ENCODE measurements around the gene TBPL2. TPM values are rescaled to one million over a fixed set of nuclear protein-coding genes. Genes with fewer than 3 reads are reported as not detected.

The TBPL2 gene
- total RNA-seq, 2 experiments from 2014 or later, result not detected

DNA sequence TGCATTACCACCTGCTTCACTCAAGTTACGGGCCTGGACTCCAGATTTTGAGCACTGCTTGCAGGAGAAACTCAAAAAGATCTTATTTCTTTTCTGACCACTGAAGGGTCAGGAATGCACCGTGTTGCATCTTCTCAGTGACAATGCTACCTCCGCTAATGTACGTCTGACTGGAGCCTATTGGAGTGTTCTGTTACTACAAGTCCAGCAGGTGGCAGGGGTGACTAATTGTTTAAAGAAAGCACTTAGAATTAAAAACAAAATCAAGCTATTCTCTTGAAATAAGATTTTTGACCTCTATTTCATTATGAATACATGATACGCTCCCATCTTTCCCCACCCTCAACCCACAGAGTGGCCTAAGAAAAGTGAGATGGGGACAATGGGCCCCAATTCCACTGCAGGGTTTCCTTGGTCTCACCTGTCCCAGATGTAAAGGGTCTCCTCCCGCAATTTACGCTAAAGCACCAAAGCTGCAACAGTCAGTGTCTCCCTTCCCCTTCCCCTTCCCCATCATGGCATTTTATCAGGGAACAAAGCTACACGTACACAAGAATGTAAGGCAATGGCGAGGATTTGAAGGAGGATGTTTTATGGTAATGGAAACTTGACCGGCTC, 2.2 kb downstream of the TBPL2 start:
- no peaks in the 10 kb centered on the region for H3K27me3 Mint-ChIP-seq
- DNase-seq, result peak; percentile 39
- no peaks in the 10 kb centered on the region for H3K36me3 Mint-ChIP-seq (ENCODE audit: low read depth)
- H3K9me3 Mint-ChIP-seq (ENCODE audit: low read depth), result no peaks in the 10 kb centered on the region
- ChIA-PET POLR2A (no interaction called here), CTCF (interaction anchor here (0.6 to 2.4 kb wide), 9 partner anchors 9 to 1037 kb away, joined by 3 to 11 read pairs (median 5); no protein-coding TSS in a partner anchor)
- intact Hi-C loops (cut with DNase I, micrococcal nuclease), result loop anchor here in 1 of 2 experiments (2.0 kb wide), 1 partner anchor 1037 kb away; no protein-coding TSS in a partner anchor
- H3K4me1 Mint-ChIP-seq, result peaks cover 18% of the 10 kb centered on the region
- no peak overlapping the region for H3K27ac Mint-ChIP-seq
- H3K4me3 Mint-ChIP-seq, result no peak overlapping the region
- ATAC-seq, result no peak

DNA sequence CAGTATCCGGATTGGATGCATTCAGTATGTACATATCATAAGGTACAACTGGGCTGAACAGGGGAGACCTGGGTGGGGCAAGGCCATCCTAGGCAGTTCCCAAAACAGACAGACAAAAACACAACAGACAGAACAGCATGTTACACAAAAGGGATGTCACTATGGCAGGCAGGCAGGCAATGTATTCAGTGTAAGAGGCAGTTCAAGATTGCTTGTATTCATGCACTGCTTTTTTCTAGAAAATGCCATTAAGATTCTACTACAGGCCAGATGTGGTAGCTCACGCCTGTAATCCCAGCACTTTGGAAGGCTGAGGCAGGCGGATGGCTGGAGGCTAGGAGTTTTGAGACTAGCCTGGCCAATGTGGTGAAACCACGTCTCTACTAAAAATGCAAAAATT, 3.5 kb downstream of the TBPL2 start:
- ChIA-PET CTCF (interaction anchor here (1.3 to 4.7 kb wide), 4 partner anchors 8 to 166 kb away, joined by 3 to 45 read pairs (median 6); no protein-coding TSS in a partner anchor), POLR2A (no interaction called here)
- no peak overlapping the region for H3K27ac Mint-ChIP-seq
- no peaks in the 10 kb centered on the region for H3K9me3 Mint-ChIP-seq (ENCODE audit: low read depth)
- intact Hi-C loops (cut with DNase I, micrococcal nuclease), result no loop called here
- peaks cover 24% of the 10 kb centered on the region for H3K4me1 Mint-ChIP-seq
- no peaks in the 10 kb centered on the region for H3K36me3 Mint-ChIP-seq (ENCODE audit: low read depth)
- DNase-seq, result no peak
- ATAC-seq, result no peak
- H3K4me3 Mint-ChIP-seq, result no peak overlapping the region
- H3K27me3 Mint-ChIP-seq, result no peaks in the 10 kb centered on the region

DNA sequence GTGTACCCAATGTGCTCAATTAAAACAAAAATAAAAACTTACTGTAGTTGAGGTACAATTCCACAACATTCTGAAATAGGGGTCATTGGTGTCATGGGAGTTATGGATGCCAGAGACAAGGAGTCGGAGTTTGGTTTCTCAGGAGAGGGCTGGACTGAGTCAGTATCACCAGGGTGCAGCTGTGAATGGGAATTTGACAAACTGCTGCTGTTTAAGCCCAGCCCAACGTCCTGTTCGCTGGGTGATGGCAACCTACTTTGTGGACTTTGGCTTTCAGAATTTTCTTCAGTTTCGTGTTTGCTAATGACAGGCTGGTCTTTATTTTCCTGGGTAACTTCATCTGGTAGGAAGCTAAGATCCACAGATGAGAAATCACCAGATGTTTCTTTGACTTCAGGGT, 3.9 kb downstream of the TBPL2 start:
- ChIA-PET POLR2A (no interaction called here), CTCF (interaction anchor here (0.6 to 4.7 kb wide), 5 partner anchors 8 to 168 kb away, joined by 3 to 45 read pairs (median 4); no protein-coding TSS in a partner anchor)
- Mint-ChIP-seq H3K36me3 (ENCODE audit: low read depth) (no peaks in the 10 kb centered on the region), H3K4me3 (no peak overlapping the region), H3K4me1 (peaks cover 24% of the 10 kb centered on the region), H3K27ac (no peak overlapping the region), H3K27me3 (no peaks in the 10 kb centered on the region), H3K9me3 (ENCODE audit: low read depth) (no peaks in the 10 kb centered on the region)
- intact Hi-C loops (cut with DNase I, micrococcal nuclease), result no loop called here
- DNase-seq (no peak), ATAC-seq (no peak)

DNA sequence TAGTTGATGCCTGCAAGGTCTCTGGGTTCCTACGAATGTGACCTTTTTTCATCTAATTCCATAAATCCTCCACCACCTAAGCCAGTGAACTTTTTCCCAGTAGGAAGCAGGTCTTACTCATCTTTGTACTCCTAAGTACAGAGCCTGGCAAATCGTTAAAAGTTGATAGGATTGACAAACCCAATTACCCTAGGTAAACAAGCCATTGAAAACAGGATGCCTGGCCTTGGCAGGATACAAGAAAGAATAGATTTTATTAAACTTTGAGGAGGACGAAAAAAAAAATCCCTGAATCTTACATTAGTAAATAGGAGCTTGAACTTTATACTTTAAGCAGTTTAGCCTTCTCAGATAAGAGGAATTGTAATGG, 5.6 kb downstream of the TBPL2 start:
- Mint-ChIP-seq H3K36me3 (ENCODE audit: low read depth) (no peaks in the 10 kb centered on the region), H3K9me3 (ENCODE audit: low read depth) (no peaks in the 10 kb centered on the region), H3K27ac (no peak overlapping the region), H3K4me3 (no peak overlapping the region), H3K4me1 (peaks cover 29% of the 10 kb centered on the region), H3K27me3 (no peaks in the 10 kb centered on the region)
- ChIA-PET CTCF (interaction anchor here (0.6 to 4.7 kb wide), 9 partner anchors 11 to 207 kb away, joined by 3 to 45 read pairs (median 4); no protein-coding TSS in a partner anchor), POLR2A (interaction anchor here (0.6 kb wide), 1 partner anchor 245 kb away, joined by 3 read pairs; no protein-coding TSS in a partner anchor)
- ATAC-seq, result no peak
- intact Hi-C loops (cut with DNase I, micrococcal nuclease), result loop anchor here in 1 of 2 experiments (5.0 kb wide), 1 partner anchor 337 kb away; no protein-coding TSS in a partner anchor
- DNase-seq, result no peak

DNA sequence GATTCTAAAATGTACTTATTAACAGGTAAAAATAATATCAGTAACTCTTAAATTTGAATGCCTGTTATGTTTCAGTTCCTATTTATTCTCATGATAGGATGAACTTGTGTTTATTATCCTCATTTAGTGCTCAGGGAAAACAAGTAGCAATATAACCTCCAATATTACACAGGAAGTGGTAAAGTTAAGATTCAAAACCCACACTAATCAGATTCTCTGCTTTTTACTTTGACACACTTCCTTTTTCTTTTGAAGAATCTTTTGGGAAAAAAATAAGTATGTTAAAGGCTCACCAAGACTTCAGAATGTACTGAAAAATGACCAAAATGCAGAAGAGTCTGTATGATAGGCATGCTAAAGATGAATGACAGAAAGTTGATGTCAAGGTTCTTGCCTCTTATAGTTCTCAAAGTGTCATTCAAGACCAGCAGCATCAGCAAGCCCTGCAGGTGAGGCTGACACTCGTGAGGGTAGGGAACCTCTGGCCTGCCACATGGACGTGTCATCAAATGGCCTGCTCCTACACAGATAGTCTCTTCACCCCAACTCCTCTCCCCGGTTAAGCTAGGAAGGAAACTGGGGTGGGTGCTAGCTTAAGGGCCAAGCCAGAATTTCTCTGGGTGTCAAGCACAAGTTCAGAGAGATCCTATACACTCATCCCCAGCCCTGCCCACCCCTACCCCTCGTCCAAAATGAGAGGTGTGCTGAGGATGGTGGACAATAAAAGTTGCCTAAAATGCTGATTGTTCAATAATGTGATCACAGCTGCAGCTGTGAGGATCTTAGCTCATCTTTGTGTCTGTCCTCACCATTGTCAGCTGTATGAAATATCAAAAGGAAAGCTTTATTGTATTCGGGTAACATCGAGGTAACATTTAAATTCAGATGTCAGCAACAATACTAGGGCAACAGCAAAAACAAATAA, 6.3 kb downstream of the TBPL2 start:
- Mint-ChIP-seq H3K27ac (peak overlapping the region; percentile 25), H3K4me3 (no peak overlapping the region)
- POLR2A ChIA-PET, result interaction anchor here (0.6 kb wide), 1 partner anchor 245 kb away, joined by 3 read pairs; no protein-coding TSS in a partner anchor

DNA sequence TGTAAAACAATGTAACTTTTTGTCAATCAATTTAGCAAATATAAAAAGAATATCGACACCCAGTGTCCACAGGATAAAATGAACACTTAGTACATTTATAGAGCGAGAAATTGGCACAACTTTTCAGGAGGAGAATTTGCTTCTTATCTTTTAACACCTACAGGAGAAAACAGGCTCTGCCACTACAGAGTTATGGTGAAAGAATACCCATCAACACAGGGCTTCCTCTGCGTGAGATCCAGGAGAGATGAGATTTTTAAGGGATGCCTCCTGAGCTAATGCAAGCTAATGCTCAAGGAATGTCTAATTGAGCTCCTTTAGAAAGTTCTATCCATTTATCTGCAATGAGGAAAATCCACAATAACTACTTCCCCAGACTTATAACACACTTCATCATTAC, 7.8 kb downstream of the TBPL2 start:
- DNase-seq, result no peak
- Mint-ChIP-seq H3K27me3 (no peaks in the 10 kb centered on the region), H3K4me3 (no peak overlapping the region), H3K9me3 (ENCODE audit: low read depth) (no peaks in the 10 kb centered on the region), H3K4me1 (peaks cover 30% of the 10 kb centered on the region), H3K27ac (no peak overlapping the region), H3K36me3 (ENCODE audit: low read depth) (no peaks in the 10 kb centered on the region)
- ChIA-PET POLR2A (interaction anchor here (0.6 kb wide), 1 partner anchor 230 kb away, joined by 3 read pairs; no protein-coding TSS in a partner anchor), CTCF (interaction anchor here (0.9 to 4.7 kb wide), 6 partner anchors 13 to 162 kb away, joined by 3 to 45 read pairs (median 8); no protein-coding TSS in a partner anchor)
- ATAC-seq, result no peak
- intact Hi-C loops (cut with DNase I, micrococcal nuclease), result loop anchor here in 1 of 2 experiments (5.0 kb wide), 1 partner anchor 335 kb away; no protein-coding TSS in a partner anchor

More for the DNA sequence above, 6.3 kb downstream of the TBPL2 start:
- intact Hi-C loops (cut with DNase I, micrococcal nuclease), result loop anchor here in 1 of 2 experiments (5.0 kb wide), 1 partner anchor 337 kb away; no protein-coding TSS in a partner anchor
- no peaks in the 10 kb centered on the region for H3K27me3 Mint-ChIP-seq
- no peaks in the 10 kb centered on the region for H3K9me3 Mint-ChIP-seq (ENCODE audit: low read depth)
- DNase-seq, result peak; percentile 35
- peak; percentile 41 for ATAC-seq
- peaks cover 30% of the 10 kb centered on the region for H3K4me1 Mint-ChIP-seq
- CTCF ChIA-PET, result interaction anchor here (0.6 to 4.7 kb wide), 9 partner anchors 10 to 204 kb away, joined by 3 to 45 read pairs (median 4); no protein-coding TSS in a partner anchor
- H3K36me3 Mint-ChIP-seq (ENCODE audit: low read depth), result no peaks in the 10 kb centered on the region

DNA sequence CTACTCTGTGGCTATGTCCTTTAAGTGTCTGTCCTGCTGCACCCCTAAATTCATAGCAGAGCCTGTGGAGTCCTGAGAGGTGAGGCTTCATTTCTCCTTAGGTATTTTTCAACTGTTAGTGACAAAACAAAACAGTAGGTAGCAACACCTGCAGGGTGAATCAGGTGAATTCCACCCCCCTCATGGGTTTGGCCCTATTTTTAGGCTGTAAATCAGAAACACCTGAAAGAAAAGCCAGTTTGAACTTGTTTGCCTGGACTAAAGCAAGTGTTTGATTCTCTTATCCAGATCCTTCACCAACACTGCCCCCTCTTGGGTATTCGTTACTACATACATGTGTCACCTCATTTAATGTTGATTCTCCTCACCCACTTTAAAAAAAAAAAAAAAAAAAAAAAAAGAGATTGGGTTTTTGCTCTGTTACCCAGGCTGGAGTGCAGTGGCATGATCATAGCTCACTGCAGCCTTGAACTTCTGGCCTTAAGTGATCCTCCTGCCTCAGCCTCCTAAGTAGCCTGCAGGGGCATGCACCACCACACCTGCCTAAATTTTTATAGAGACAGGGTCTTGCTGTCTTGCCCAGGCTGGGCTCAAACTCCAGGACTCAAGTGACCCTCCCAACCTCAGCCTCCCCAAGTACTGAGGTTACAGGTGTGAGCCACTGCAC, 10.3 kb downstream of the TBPL2 start:
- H3K27ac Mint-ChIP-seq, result peak overlapping the region; percentile 65
- ChIA-PET POLR2A (no interaction called here), CTCF (interaction anchor here (0.6 to 2.6 kb wide), 12 partner anchors 11 to 378 kb away, joined by 3 to 19 read pairs (median 4); no protein-coding TSS in a partner anchor)
- H3K4me3 Mint-ChIP-seq, result no peak overlapping the region
- intact Hi-C loops (cut with DNase I, micrococcal nuclease), result loop anchor here (1.0 to 5.0 kb wide), 5 partner anchors 159 to 333 kb away; partner anchors contain the start of gene FBXO34 (in 2 of the 2)
- no peaks in the 10 kb centered on the region for H3K27me3 Mint-ChIP-seq
- peaks cover 30% of the 10 kb centered on the region for H3K4me1 Mint-ChIP-seq
- no peaks in the 10 kb centered on the region for H3K9me3 Mint-ChIP-seq (ENCODE audit: low read depth)
- ATAC-seq, result peak; percentile 93
- no peaks in the 10 kb centered on the region for H3K36me3 Mint-ChIP-seq (ENCODE audit: low read depth)
- peak; percentile 54 for DNase-seq

DNA sequence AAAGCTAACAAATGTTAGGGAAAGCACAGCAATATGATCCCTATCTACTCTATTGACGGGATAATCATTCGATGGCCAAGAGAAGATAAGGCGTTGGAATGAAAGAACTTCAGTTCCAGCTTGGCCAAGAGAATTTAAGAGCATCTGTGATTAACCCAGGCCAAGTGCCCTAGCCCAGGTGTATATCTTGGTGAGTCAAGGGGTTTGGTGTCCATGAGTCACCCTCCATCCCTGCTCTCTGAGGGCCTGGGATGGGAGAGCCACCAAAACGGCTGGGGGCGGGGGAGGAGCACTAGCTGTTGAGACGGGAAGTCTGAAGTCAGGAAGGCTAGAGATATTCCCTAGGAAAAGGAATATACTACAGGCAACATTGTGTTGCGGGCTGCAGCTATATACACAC, 13.0 kb downstream of the TBPL2 start:
- no peaks in the 10 kb centered on the region for H3K9me3 Mint-ChIP-seq (ENCODE audit: low read depth)
- ChIA-PET POLR2A (no interaction called here), CTCF (interaction anchor here (0.9 to 1.8 kb wide), 6 partner anchors 8 to 214 kb away, joined by 3 to 16 read pairs (median 4); no protein-coding TSS in a partner anchor)
- DNase-seq (no peak), ATAC-seq (no peak)
- intact Hi-C loops (cut with DNase I, micrococcal nuclease), result no loop called here
- H3K4me3 Mint-ChIP-seq, result no peak overlapping the region
- H3K27ac Mint-ChIP-seq, result no peak overlapping the region
- H3K36me3 Mint-ChIP-seq (ENCODE audit: low read depth), result no peaks in the 10 kb centered on the region
- H3K27me3 Mint-ChIP-seq, result no peaks in the 10 kb centered on the region
- H3K4me1 Mint-ChIP-seq, result peaks cover 7% of the 10 kb centered on the region

DNA sequence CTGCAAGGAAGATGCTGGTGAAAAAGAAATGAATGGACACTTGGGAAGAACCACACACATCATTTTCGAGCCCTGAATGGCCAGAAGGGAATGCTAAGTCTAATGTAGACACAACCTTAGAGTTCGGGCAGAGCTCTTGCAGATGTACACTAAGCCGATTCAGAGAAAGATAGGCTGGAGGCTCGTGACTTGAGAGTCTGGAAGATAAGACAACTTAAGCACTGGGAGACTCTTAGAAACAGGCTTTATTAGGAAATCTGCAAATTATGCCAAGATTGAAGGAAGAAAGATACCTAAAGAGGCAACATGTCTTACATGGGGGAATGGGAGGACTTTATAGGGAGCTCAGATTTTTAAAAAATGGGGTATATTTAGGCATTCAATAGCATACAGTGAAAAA, 13.5 kb downstream of the TBPL2 start:
- intact Hi-C loops (cut with DNase I, micrococcal nuclease), result no loop called here
- POLR2A ChIA-PET, result no interaction called here

DNA sequence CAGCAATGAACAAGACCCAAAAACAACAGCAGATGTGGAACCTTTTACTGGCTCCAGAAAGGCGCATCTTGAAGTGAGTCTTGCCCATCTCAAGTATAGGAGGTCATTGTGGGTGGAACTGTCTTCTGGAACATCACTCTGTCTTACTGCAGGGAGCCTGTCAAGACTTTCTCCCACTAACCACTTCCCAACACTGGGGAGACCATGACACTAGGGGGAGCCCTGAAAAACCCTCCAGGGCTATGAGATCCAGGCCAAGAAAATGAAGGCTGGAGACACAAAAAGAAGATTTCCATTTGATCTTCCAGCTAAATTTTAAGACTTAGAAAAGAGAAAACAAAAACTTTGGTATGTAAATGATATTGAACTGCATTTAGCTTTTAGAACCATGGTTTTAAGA, 15.3 kb downstream of the TBPL2 start:
- Mint-ChIP-seq H3K4me1 (peaks cover 4% of the 10 kb centered on the region), H3K4me3 (no peak overlapping the region), H3K27me3 (no peaks in the 10 kb centered on the region), H3K9me3 (ENCODE audit: low read depth) (no peaks in the 10 kb centered on the region), H3K27ac (no peak overlapping the region), H3K36me3 (ENCODE audit: low read depth) (no peaks in the 10 kb centered on the region)
- ATAC-seq (no peak), DNase-seq (no peak)
- POLR2A ChIA-PET, result no interaction called here
- CTCF ChIA-PET, result interaction anchor here (0.6 to 3.2 kb wide), 6 partner anchors 9 to 489 kb away, joined by 3 to 13 read pairs (median 4); no protein-coding TSS in a partner anchor
- intact Hi-C loops (cut with DNase I, micrococcal nuclease), result no loop called here

More for the DNA sequence above, 13.5 kb downstream of the TBPL2 start:
- Mint-ChIP-seq H3K27me3 (no peaks in the 10 kb centered on the region), H3K36me3 (ENCODE audit: low read depth) (no peaks in the 10 kb centered on the region), H3K4me3 (no peak overlapping the region), H3K4me1 (peaks cover 6% of the 10 kb centered on the region), H3K27ac (no peak overlapping the region), H3K9me3 (ENCODE audit: low read depth) (no peaks in the 10 kb centered on the region)
- ATAC-seq (no peak), DNase-seq (no peak)
- CTCF ChIA-PET, result interaction anchor here (0.9 to 1.8 kb wide), 6 partner anchors 9 to 213 kb away, joined by 3 to 16 read pairs (median 4); no protein-coding TSS in a partner anchor

Measured in activated CD4-positive, alpha-beta T cell treated with anti-CD3 and anti-CD28 coated beads for 36 hours (primary cell).